HepG2 (cell line): ENCODE data around the gene KL. TPM values are rescaled to one million over a fixed set of nuclear protein-coding genes. Genes with fewer than 3 reads are reported as not detected.

Experiments
- BORCS8-MEF2B ChIP-seq: sonication (generic); formaldehyde crosslinking; IDR thresholded peaks from 2 replicates; pipeline ENCODE4 v1.8.0; 2022; ENCODE audit warnings: mild to moderate bottlenecking, missing genetic modification reagents
- GTF2F1 ChIP-seq: fragments of 150-350 bp; IDR thresholded peaks from 2 replicates; pipeline ENCODE4 v1.6.1; 2014; ENCODE audit warnings: low read length
- GZF1 ChIP-seq: sonication (generic); formaldehyde crosslinking; IDR thresholded peaks from 2 replicates; pipeline ENCODE4 v1.5.1; 2020; ENCODE audit warnings: mild to moderate bottlenecking, missing genetic modification reagents
- KDM2A ChIP-seq: sonication (generic); formaldehyde crosslinking; IDR thresholded peaks from 2 replicates; pipeline ENCODE4 v1.4.0; 2020; ENCODE audit warnings: low read depth, missing genetic modification reagents, borderline replicate concordance
- LCORL ChIP-seq, 2 experiments: fragments of 450-650 bp in 1 of 2; sonication (generic) in 1 of 2; formaldehyde crosslinking in 1 of 2; IDR thresholded peaks; 2 replicates each; pipeline versions ENCODE4 v1.5.0 to v1.6.1; 2017 to 2020; ENCODE audit warnings: antibody characterized with exemption in 1 of 2, missing genetic modification reagents in 1 of 2
- MLXIP ChIP-seq: sonication (generic); formaldehyde crosslinking; IDR thresholded peaks from 2 replicates; pipeline ENCODE4 v1.9.0; 2021; ENCODE audit warnings: missing genetic modification reagents, borderline replicate concordance
- NFATC3 ChIP-seq: sonication (generic); formaldehyde crosslinking; IDR thresholded peaks from 2 replicates; pipeline ENCODE4 v1.5.1; 2020; ENCODE audit warnings: mild to moderate bottlenecking, missing genetic modification reagents
- PHF8 ChIP-seq: sonication (generic); formaldehyde crosslinking; IDR thresholded peaks from 2 replicates; pipeline ENCODE4 v1.5.0; 2020; ENCODE audit warnings: missing genetic modification reagents
- REXO4 ChIP-seq: sonication (generic); formaldehyde crosslinking; IDR thresholded peaks from 2 replicates; pipeline ENCODE4 v1.8.0; 2022; ENCODE audit warnings: missing genetic modification reagents, mild to moderate bottlenecking, borderline replicate concordance
- SMYD3 ChIP-seq: sonication (generic); formaldehyde crosslinking; IDR thresholded peaks from 2 replicates; pipeline ENCODE4 v1.8.1; 2023; ENCODE audit warnings: mild to moderate bottlenecking, missing genetic modification reagents
- TBL1XR1 ChIP-seq: fragments of 150-350 bp; IDR thresholded peaks from 2 replicates; pipeline ENCODE4 v1.6.1; 2014; ENCODE audit warnings: borderline replicate concordance, low read length; ENCODE audit not compliant: partially characterized antibody
- ZNF33A ChIP-seq: sonication (generic); formaldehyde crosslinking; IDR thresholded peaks from 2 replicates; pipeline ENCODE4 v1.5.1; 2020; ENCODE audit warnings: missing genetic modification reagents, mild to moderate bottlenecking, moderate library complexity, borderline replicate concordance
- ZNF772 ChIP-seq: sonication (generic); formaldehyde crosslinking; IDR thresholded peaks from 2 replicates; pipeline ENCODE4 v1.5.0; 2020; ENCODE audit warnings: mild to moderate bottlenecking, missing genetic modification reagents
- ZSCAN9 ChIP-seq: IDR thresholded peaks from 2 replicates; pipeline ENCODE4 v1.6.1; 2016; ENCODE audit warnings: borderline replicate concordance
- polyA plus RNA-seq, 8 experiments: library from polyadenylated mRNA; depleted of rRNA in 3 of 8; stranded (reverse) in 7 of 8; unstranded in 1 of 8; fragments of >200 nt; fragmentation: Illumina TruSeq in 4 of 8; extraction: Trizol in 4 of 8; gene quantifications; 2 replicates each; pipeline versions ENCODE4 v1.2.1 to v1.2.3, GENCODE V29; 2011 to 2016; ENCODE audit warnings: low read depth in 4 of 8, missing spikeins in 1 of 8, mixed read lengths in 1 of 8; ENCODE audit not compliant: insufficient read depth in 1 of 8
- total RNA-seq, 5 experiments: library from RNA; depleted of rRNA; stranded (reverse); fragments of >200 nt; fragmentation: Illumina TruSeq; extraction: Trizol; gene quantifications; 2 replicates each; pipeline ENCODE4 v1.2.3, GENCODE V29; 2016; ENCODE audit warnings: low read depth in 1 of 5
- TF ChIP-seq, protein P1 (sequence below): sonication (generic); formaldehyde crosslinking; IDR thresholded peaks from 2 replicates; pipeline ENCODE4 v1.5.0; 2020; ENCODE audit warnings: mild to moderate bottlenecking, missing genetic modification reagents
- TF ChIP-seq, protein P2 (sequence below): sonication (generic); formaldehyde crosslinking; IDR thresholded peaks from 2 replicates; pipeline ENCODE4 v1.5.0; 2020; ENCODE audit warnings: missing genetic modification reagents
- TF ChIP-seq, protein P3 (sequence below): IDR thresholded peaks from 2 replicates; pipeline ENCODE4 v1.6.1; 2012; ENCODE audit warnings: low read depth, low read length, improper control_type of control experiment
- TF ChIP-seq, protein P4 (sequence below): sonication (generic); formaldehyde crosslinking; conservative IDR thresholded peaks from 2 replicates; pipeline ENCODE4 v1.4.0; 2020; ENCODE audit warnings: missing genetic modification reagents
- TF ChIP-seq, protein P5 (sequence below): sonication (generic); formaldehyde crosslinking; IDR thresholded peaks from 2 replicates; pipeline ENCODE4 v1.4.0; 2020; ENCODE audit warnings: mild to moderate bottlenecking, missing genetic modification reagents

KL gene
- total and polyA plus RNA-seq, 2 of the 13 experiments (the other 11 are each of a cell fraction or from before 2014, with no cell fraction given): not detected

DNA sequence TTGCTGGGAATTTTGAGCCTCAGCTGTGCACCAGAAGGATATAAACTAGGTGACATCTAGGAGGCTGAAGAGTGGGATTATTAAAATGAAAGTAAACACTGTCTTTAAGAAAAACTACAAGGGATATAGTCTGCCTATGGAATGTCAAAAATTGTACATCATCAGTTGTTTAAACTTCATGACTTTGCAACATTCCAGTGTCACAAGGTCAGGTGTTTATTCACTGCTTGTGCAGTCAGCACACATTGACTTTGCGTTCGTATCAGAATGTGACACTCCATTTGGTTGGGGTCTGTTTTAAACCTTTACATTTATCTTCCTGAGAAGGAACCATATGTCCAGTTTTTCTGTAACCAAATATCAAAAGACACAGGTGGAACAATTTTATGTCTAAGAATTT lies 85.6 kb downstream of the KL start (continued):
- no peak for TF ChIP-seq MLXIP (CRISPR knock-in tag)
- TF ChIP-seq, protein P1, sequence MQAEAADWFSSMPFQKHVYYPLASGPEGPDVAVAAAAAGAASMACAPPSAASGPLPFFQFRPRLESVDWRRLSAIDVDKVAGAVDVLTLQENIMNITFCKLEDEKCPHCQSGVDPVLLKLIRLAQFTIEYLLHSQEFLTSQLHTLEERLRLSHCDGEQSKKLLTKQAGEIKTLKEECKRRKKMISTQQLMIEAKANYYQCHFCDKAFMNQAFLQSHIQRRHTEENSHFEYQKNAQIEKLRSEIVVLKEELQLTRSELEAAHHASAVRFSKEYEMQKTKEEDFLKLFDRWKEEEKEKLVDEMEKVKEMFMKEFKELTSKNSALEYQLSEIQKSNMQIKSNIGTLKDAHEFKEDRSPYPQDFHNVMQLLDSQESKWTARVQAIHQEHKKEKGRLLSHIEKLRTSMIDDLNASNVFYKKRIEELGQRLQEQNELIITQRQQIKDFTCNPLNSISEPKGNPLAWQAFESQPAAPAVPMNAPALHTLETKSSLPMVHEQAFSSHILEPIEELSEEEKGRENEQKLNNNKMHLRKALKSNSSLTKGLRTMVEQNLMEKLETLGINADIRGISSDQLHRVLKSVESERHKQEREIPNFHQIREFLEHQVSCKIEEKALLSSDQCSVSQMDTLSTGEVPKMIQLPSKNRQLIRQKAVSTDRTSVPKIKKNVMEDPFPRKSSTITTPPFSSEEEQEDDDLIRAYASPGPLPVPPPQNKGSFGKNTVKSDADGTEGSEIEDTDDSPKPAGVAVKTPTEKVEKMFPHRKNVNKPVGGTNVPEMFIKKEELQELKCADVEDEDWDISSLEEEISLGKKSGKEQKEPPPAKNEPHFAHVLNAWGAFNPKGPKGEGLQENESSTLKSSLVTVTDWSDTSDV: no peak
- TF ChIP-seq ZSCAN9 (CRISPR knock-in tag): no peak
- no peak for TF ChIP-seq SMYD3 (CRISPR knock-in tag)
- no peak for TF ChIP-seq KDM2A (CRISPR knock-in tag)
- TF ChIP-seq, protein P2, sequence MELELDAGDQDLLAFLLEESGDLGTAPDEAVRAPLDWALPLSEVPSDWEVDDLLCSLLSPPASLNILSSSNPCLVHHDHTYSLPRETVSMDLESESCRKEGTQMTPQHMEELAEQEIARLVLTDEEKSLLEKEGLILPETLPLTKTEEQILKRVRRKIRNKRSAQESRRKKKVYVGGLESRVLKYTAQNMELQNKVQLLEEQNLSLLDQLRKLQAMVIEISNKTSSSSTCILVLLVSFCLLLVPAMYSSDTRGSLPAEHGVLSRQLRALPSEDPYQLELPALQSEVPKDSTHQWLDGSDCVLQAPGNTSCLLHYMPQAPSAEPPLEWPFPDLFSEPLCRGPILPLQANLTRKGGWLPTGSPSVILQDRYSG: no peak
- no peak for TF ChIP-seq NFATC3 (CRISPR knock-in tag)
- TF ChIP-seq, protein P3, sequence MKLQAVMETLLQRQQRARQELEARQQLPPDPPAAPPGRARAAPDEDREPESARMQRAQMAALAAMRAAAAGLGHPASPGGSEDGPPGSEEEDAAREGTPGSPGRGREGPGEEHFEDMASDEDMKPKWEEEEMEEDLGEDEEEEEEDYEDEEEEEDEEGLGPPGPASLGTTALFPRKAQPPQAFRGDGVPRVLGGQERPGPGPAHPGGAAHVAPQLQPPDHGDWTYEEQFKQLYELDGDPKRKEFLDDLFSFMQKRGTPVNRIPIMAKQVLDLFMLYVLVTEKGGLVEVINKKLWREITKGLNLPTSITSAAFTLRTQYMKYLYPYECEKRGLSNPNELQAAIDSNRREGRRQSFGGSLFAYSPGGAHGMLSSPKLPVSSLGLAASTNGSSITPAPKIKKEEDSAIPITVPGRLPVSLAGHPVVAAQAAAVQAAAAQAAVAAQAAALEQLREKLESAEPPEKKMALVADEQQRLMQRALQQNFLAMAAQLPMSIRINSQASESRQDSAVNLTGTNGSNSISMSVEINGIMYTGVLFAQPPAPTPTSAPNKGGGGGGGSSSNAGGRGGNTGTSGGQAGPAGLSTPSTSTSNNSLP: peak; percentile 53
- TF ChIP-seq, protein P4, sequence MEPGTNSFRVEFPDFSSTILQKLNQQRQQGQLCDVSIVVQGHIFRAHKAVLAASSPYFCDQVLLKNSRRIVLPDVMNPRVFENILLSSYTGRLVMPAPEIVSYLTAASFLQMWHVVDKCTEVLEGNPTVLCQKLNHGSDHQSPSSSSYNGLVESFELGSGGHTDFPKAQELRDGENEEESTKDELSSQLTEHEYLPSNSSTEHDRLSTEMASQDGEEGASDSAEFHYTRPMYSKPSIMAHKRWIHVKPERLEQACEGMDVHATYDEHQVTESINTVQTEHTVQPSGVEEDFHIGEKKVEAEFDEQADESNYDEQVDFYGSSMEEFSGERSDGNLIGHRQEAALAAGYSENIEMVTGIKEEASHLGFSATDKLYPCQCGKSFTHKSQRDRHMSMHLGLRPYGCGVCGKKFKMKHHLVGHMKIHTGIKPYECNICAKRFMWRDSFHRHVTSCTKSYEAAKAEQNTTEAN (CRISPR knock-in tag): no peak
- no peak for TF ChIP-seq GZF1 (CRISPR knock-in tag)
- TF ChIP-seq, protein P5, sequence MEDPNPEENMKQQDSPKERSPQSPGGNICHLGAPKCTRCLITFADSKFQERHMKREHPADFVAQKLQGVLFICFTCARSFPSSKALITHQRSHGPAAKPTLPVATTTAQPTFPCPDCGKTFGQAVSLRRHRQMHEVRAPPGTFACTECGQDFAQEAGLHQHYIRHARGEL (CRISPR knock-in tag): no peak
- no peak for TF ChIP-seq BORCS8-MEF2B (CRISPR knock-in tag)
- TF ChIP-seq PHF8: no peak
- no peak for TF ChIP-seq ZNF772 (CRISPR knock-in tag)
- TF ChIP-seq GTF2F1: no peak
- no peak for TF ChIP-seq REXO4
- TF ChIP-seq ZNF33A (CRISPR knock-in tag): no peak
- no peak for TF ChIP-seq LCORL (IDR thresholded peaks at IDR 0.05)
- no peak for TF ChIP-seq LCORL (CRISPR knock-in tag; IDR thresholded peaks at IDR 0.05)
- no peak for TF ChIP-seq TBL1XR1
